ENCODE data around the gene TENM3. TPM values are rescaled to one million over a fixed set of nuclear protein-coding genes. Genes with fewer than 3 reads are reported as not detected.

The TENM3 gene
- total and polyA plus RNA-seq, 2 donors (not counting 3 experiments of a cell fraction or from before 2014, with no cell fraction given) = 3.2 to 6.2 TPM

- no peaks in the 10 kb centered on the region for H3K36me3 ChIP-seq (ENCODE audit: control insufficient read depth in 2 of 2, extremely low read depth in 1 of 2, insufficient read depth in 2 of 2, low read length in 2 of 2)
- no peaks in the 10 kb centered on the region for H3K9me1 ChIP-seq (replicated peaks; ENCODE audit: control insufficient read depth, extremely low read depth, insufficient read depth, low read length)
- no peak overlapping the region for H3K27ac ChIP-seq (ENCODE audit: insufficient read depth, low read depth, low read length)
- H2AFZ ChIP-seq (ENCODE audit: low read depth, low read length) = no peak overlapping the region
- FAIRE-seq (no peak), DNase-seq (ENCODE audit: low read depth, low spot score) (no peak)
- H3K4me3 ChIP-seq (replicated peaks in 1 of 3; ENCODE audit: insufficient read depth in 1 of 3, low read depth in 1 of 3, low read length in 3 of 3) = no peak overlapping the region
- no peaks in the 10 kb centered on the region for H3K4me1 ChIP-seq (ENCODE audit: control insufficient read depth, extremely low read depth, insufficient read depth, low read length)
- BruUV-seq (replicated peaks) = no TSS peak
- TF ChIP-seq, protein P1, sequence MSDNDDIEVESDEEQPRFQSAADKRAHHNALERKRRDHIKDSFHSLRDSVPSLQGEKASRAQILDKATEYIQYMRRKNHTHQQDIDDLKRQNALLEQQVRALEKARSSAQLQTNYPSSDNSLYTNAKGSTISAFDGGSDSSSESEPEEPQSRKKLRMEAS (IDR thresholded peaks at IDR 0.05; ENCODE audit: insufficient read depth, insufficient read length) = no peak
- TF ChIP-seq POLR2AphosphoS5 (IDR thresholded peaks at IDR 0.05; ENCODE audit: insufficient read depth, low read depth, low read length) (no peak), JUN (IDR thresholded peaks at IDR 0.05; ENCODE audit: borderline replicate concordance, insufficient read depth, insufficient read length, low read depth) (no peak), MYC (IDR thresholded peaks at IDR 0.05; ENCODE audit: low read depth, low read length) (no peak), FOS (IDR thresholded peaks at IDR 0.05; ENCODE audit: borderline replicate concordance, insufficient read depth, low read length) (no peak), GATA2 (IDR thresholded peaks at IDR 0.05; ENCODE audit: insufficient read depth, insufficient read length, low read depth, low read length) (no peak), EZH2 (IDR thresholded peaks at IDR 0.05; ENCODE audit: borderline replicate concordance, low read depth, low read length, severe bottlenecking) (no peak), POLR2A (IDR thresholded peaks at IDR 0.05; ENCODE audit: low read depth, low read length) (no peak)
- TF ChIP-seq, protein P2, sequence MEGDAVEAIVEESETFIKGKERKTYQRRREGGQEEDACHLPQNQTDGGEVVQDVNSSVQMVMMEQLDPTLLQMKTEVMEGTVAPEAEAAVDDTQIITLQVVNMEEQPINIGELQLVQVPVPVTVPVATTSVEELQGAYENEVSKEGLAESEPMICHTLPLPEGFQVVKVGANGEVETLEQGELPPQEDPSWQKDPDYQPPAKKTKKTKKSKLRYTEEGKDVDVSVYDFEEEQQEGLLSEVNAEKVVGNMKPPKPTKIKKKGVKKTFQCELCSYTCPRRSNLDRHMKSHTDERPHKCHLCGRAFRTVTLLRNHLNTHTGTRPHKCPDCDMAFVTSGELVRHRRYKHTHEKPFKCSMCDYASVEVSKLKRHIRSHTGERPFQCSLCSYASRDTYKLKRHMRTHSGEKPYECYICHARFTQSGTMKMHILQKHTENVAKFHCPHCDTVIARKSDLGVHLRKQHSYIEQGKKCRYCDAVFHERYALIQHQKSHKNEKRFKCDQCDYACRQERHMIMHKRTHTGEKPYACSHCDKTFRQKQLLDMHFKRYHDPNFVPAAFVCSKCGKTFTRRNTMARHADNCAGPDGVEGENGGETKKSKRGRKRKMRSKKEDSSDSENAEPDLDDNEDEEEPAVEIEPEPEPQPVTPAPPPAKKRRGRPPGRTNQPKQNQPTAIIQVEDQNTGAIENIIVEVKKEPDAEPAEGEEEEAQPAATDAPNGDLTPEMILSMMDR (IDR thresholded peaks at IDR 0.05; ENCODE audit: extremely low read depth in 1 of 2, insufficient read depth in 1 of 2, low read depth in 1 of 2, low read length in 2 of 2) = no peak
- no peak overlapping the region for H3K4me2 ChIP-seq (ENCODE audit: insufficient read depth, low read length)
- ChIA-PET POLR2A (no interaction called here), CTCF (no interaction called here)
- intact Hi-C loops (cut with micrococcal nuclease) = no loop called here
- dilution Hi-C loops (cut with MboI; ENCODE audit: extremely low pct_ligation_motif_present, low sequenced_read_pairs) = no loop called here
- H3K9ac ChIP-seq (replicated peaks; ENCODE audit: extremely low read depth, insufficient read depth, low read length) = no peak overlapping the region
- no peaks in the 10 kb centered on the region for H3K9me3 ChIP-seq (replicated peaks; ENCODE audit: control insufficient read depth, insufficient read depth, low read length)
- no peaks in the 10 kb centered on the region for H4K20me1 ChIP-seq (replicated peaks; ENCODE audit: control insufficient read depth, extremely low read depth, insufficient read depth, low read length)
- H3K27me3 ChIP-seq (ENCODE audit: control insufficient read depth in 2 of 2, insufficient read depth in 2 of 2, low read length in 2 of 2) = no peaks in the 10 kb centered on the region
- H3K79me2 ChIP-seq (ENCODE audit: control insufficient read depth, insufficient read depth, low read length) = no peaks in the 10 kb centered on the region
Observed at GRCh38 chr4:182411391-182411790, 168.2 kb downstream of the TENM3 start.
